ENCODE data around the gene C6orf89.

Gene C6orf89

GRCh38 chr6:36925809-36926208, 40.1 kb downstream of the C6orf89 start:
- Histone ChIP-seq H4K20me1 (ENCODE audit: insufficient read depth, low read length, poor library complexity, severe bottlenecking) (no peaks in the 10 kb centered on the region), H3K4me3 (ENCODE audit: low read length, poor library complexity, severe bottlenecking) (no peak overlapping the region), H3F3A (ENCODE audit: low read depth) (no peaks in the 10 kb centered on the region), H3K4me1 (ENCODE audit: insufficient read depth, low read length, poor library complexity, severe bottlenecking) (peaks cover 31% of the 10 kb centered on the region), H3K4me2 (ENCODE audit: low read depth, low read length, poor library complexity, severe bottlenecking) (peak overlapping the region; percentile 19), H3K79me2 (ENCODE audit: insufficient read depth, low read length) (no peaks in the 10 kb centered on the region), H3K9ac (ENCODE audit: low read depth, low read length, poor library complexity, severe bottlenecking) (no peak overlapping the region), H3K36me3 (ENCODE audit: insufficient read depth, low read length) (no peaks in the 10 kb centered on the region; the same call in 1 of the 2 replicates), H3K9me3 (ENCODE audit: insufficient read depth, low read depth, low read length) (no peaks in the 10 kb centered on the region), H3K27me3 (ENCODE audit: insufficient read depth, low read length, poor library complexity, severe bottlenecking) (no peaks in the 10 kb centered on the region), H3K9me2 (replicated peaks; ENCODE audit: low read depth, low read length) (no peaks in the 10 kb centered on the region), H2AFZ (ENCODE audit: low read length) (no peak overlapping the region)
- TF ChIP-seq CTCF (conservative IDR thresholded peaks at IDR 0.05; ENCODE audit: low read length) (no peak), EZH2phosphoT487 (IDR thresholded peaks at IDR 0.05; ENCODE audit: borderline replicate concordance) (no peak)

- Histone ChIP-seq H3K4me1 (ENCODE audit: insufficient read depth, low read length, poor library complexity, severe bottlenecking) (peaks cover 31% of the 10 kb centered on the region), H3K79me2 (ENCODE audit: insufficient read depth, low read length) (no peaks in the 10 kb centered on the region), H4K20me1 (ENCODE audit: insufficient read depth, low read length, poor library complexity, severe bottlenecking) (no peaks in the 10 kb centered on the region), H3K36me3 (ENCODE audit: insufficient read depth, low read length) (no peaks in the 10 kb centered on the region; the same call in 1 of the 2 replicates), H3K4me3 (ENCODE audit: low read length, poor library complexity, severe bottlenecking) (no peak overlapping the region), H3K9ac (ENCODE audit: low read depth, low read length, poor library complexity, severe bottlenecking) (no peak overlapping the region), H3K4me2 (ENCODE audit: low read depth, low read length, poor library complexity, severe bottlenecking) (no peak overlapping the region), H3K27me3 (ENCODE audit: insufficient read depth, low read length, poor library complexity, severe bottlenecking) (no peaks in the 10 kb centered on the region), H3K9me2 (replicated peaks; ENCODE audit: low read depth, low read length) (no peaks in the 10 kb centered on the region), H3K9me3 (ENCODE audit: insufficient read depth, low read depth, low read length) (no peaks in the 10 kb centered on the region), H3F3A (ENCODE audit: low read depth) (no peaks in the 10 kb centered on the region), H2AFZ (ENCODE audit: low read length) (no peak overlapping the region)
- no peak for TF ChIP-seq CTCF (conservative IDR thresholded peaks at IDR 0.05; ENCODE audit: low read length)
- no peak for TF ChIP-seq EZH2phosphoT487 (IDR thresholded peaks at IDR 0.05; ENCODE audit: borderline replicate concordance)
Observed at GRCh38 chr6:36926708-36927513, 41.2 kb downstream of the C6orf89 start.

GRCh38 chr6:36927691-36928546, 42.2 kb downstream of the C6orf89 start:
- Histone ChIP-seq H3K4me2 (ENCODE audit: low read depth, low read length, poor library complexity, severe bottlenecking) (no peak overlapping the region), H3K27me3 (ENCODE audit: insufficient read depth, low read length, poor library complexity, severe bottlenecking) (no peaks in the 10 kb centered on the region), H2AFZ (ENCODE audit: low read length) (no peak overlapping the region), H3K9ac (ENCODE audit: low read depth, low read length, poor library complexity, severe bottlenecking) (no peak overlapping the region), H3K9me2 (replicated peaks; ENCODE audit: low read depth, low read length) (no peaks in the 10 kb centered on the region), H3K79me2 (ENCODE audit: insufficient read depth, low read length) (no peaks in the 10 kb centered on the region), H3K4me3 (ENCODE audit: low read length, poor library complexity, severe bottlenecking) (no peak overlapping the region), H3K9me3 (ENCODE audit: insufficient read depth, low read depth, low read length) (no peaks in the 10 kb centered on the region), H3F3A (ENCODE audit: low read depth) (no peaks in the 10 kb centered on the region), H3K36me3 (ENCODE audit: insufficient read depth, low read length) (no peaks in the 10 kb centered on the region; the same call in 1 of the 2 replicates), H4K20me1 (ENCODE audit: insufficient read depth, low read length, poor library complexity, severe bottlenecking) (no peaks in the 10 kb centered on the region), H3K4me1 (ENCODE audit: insufficient read depth, low read length, poor library complexity, severe bottlenecking) (peaks cover 31% of the 10 kb centered on the region)
- TF ChIP-seq CTCF (conservative IDR thresholded peaks at IDR 0.05; ENCODE audit: low read length) = no peak
- no peak for TF ChIP-seq EZH2phosphoT487 (IDR thresholded peaks at IDR 0.05; ENCODE audit: borderline replicate concordance)

All from Loucy (cell line).